Prostate gland (tissue), 2 donors: ENCODE data around the gene SLC49A3.
"Not testable (repeated sequence)": the region's sequence is repeated elsewhere in the genome, so short reads cannot be mapped to it uniquely, and the experiment has no call there.

Experiments used
- CTCF ChIP-seq, 4 experiments: fragments of 200-600 bp in 2 of 4; fragments of 450-650 bp in 2 of 4; sonication (generic) in 2 of 4; IDR thresholded peaks; 1 replicate in 3 of 4; 2 replicates in 1 of 4; pipeline ENCODE4 v1.5.1; 2016 to 2019; ENCODE audit warnings: antibody characterized with exemption in 4 of 4, mild to moderate bottlenecking in 2 of 4, moderate library complexity in 2 of 4
- POLR2A ChIP-seq: fragments of 450-650 bp; IDR thresholded peaks from one replicate; pipeline ENCODE4 v1.6.1; 2016; ENCODE audit warnings: antibody characterized with exemption, mild to moderate bottlenecking
- POLR2AphosphoS5 ChIP-seq: sonication (generic); formaldehyde crosslinking; IDR thresholded peaks from one replicate; pipeline ENCODE4 v1.6.1; 2017; ENCODE audit warnings: antibody characterized with exemption

- TF ChIP-seq CTCF (IDR thresholded peaks at IDR 0.05); POLR2AphosphoS5; POLR2A: not testable (repeated sequence)
Measured at GRCh38 chr4:668219-668618, 20.7 kb downstream of the SLC49A3 start.
